PC-3 (cell line): ENCODE measurements around the gene SYCN. TPM values are rescaled to one million over a fixed set of nuclear protein-coding genes. Genes with fewer than 3 reads are reported as not detected.

Experiments used
- ATAC-seq: fragments of 200-7000 bp; cut with Tn5 transposase; 2 replicates; pipeline ENCODE4 v1.9.1; 2020; ENCODE audit warnings: mild to moderate bottlenecking, moderate library complexity
- BruUV-seq: library from RNA; stranded (reverse); fragments of 400-500 nt; replicated peaks from 2 replicates; lab custom pipeline; 2021; lab: Mats Ljungman, UMichigan
- CTCF ChIA-PET: fragments of 300-600 bp; sonication (Branson Sonifier 250); formaldehyde crosslinking; loops from one replicate; lab custom pipeline; 2022; ENCODE audit warnings: antibody characterized with exemption; lab: Charles Lee
- POLR2A ChIA-PET: fragments of 300-600 bp; sonication (Branson Sonifier 250); formaldehyde crosslinking; loops from one replicate; lab custom pipeline; 2022; ENCODE audit warnings: antibody characterized with exemption; ENCODE audit not compliant: unreplicated experiment; lab: Charles Lee
- DNase-seq: peaks from one replicate; pipeline ENCODE4 v3.0.0-alpha.2; 2015
- H2AFZ ChIP-seq: fragments of 300-600 bp; sonication (generic); 2 replicates; pipeline ENCODE4 v1.6.0; 2016; ENCODE audit warnings: antibody characterized with exemption, low read length
- H3F3A ChIP-seq: fragments of 300-600 bp; sonication (generic); one replicate; pipeline ENCODE4 v1.6.0; 2017; ENCODE audit warnings: antibody characterized with exemption, low read length, control low read depth, mild to moderate bottlenecking; ENCODE audit not compliant: unreplicated experiment
- H3K27ac ChIP-seq: fragments of 300-600 bp; sonication (generic); 2 replicates; pipeline ENCODE4 v1.5.1; 2016; ENCODE audit warnings: mild to moderate bottlenecking, low read length
- H3K27me3 ChIP-seq: fragments of 300-600 bp; sonication (generic); 2 replicates; pipeline ENCODE4 v1.6.1; 2016; ENCODE audit warnings: low read length, mixed read lengths
- H3K36me3 ChIP-seq: fragments of 300-600 bp; sonication (generic); 2 replicates; pipeline ENCODE4 v1.6.1; 2016; ENCODE audit warnings: low read depth, mixed run types, low read length, mixed read lengths
- H3K4me1 ChIP-seq: fragments of 300-600 bp; sonication (generic); 2 replicates; pipeline ENCODE4 v1.5.1; 2016; ENCODE audit warnings: low read length; ENCODE audit not compliant: insufficient read depth
- H3K4me2 ChIP-seq: fragments of 300-600 bp; sonication (generic); 2 replicates; pipeline ENCODE4 v1.6.0; 2016; ENCODE audit warnings: low read length
- H3K4me3 ChIP-seq: fragments of 300-600 bp; sonication (generic); 2 replicates; pipeline ENCODE4 v1.5.1; 2016; ENCODE audit warnings: mild to moderate bottlenecking, low read length, mixed read lengths
- H3K79me2 ChIP-seq: fragments of 300-600 bp; sonication (generic); 2 replicates; pipeline ENCODE4 v1.6.1; 2017; ENCODE audit warnings: low read length, mixed read lengths
- H3K9ac ChIP-seq: fragments of 300-600 bp; sonication (generic); 2 replicates; pipeline ENCODE4 v1.6.0; 2016; ENCODE audit warnings: mild to moderate bottlenecking, low read length
- H3K9me2 ChIP-seq: fragments of 300-600 bp; sonication (generic); replicated peaks from 2 replicates; pipeline ENCODE4 v1.6.1; 2016; ENCODE audit warnings: mixed run types, low read length, mixed read lengths
- H3K9me3 ChIP-seq: fragments of 300-600 bp; sonication (generic); 2 replicates; pipeline ENCODE4 v1.6.1; 2016; ENCODE audit warnings: low read length, mixed read lengths
- H4K20me1 ChIP-seq: fragments of 300-600 bp; sonication (generic); 2 replicates; pipeline ENCODE4 v1.6.1; 2016; ENCODE audit warnings: low read length, mixed read lengths
- CTCF ChIP-seq: fragments of 300-600 bp; sonication (generic); conservative IDR thresholded peaks from 2 replicates; pipeline ENCODE4 v1.5.1; 2017; ENCODE audit warnings: antibody characterized with exemption, low read depth, mild to moderate bottlenecking, low read length
- EZH2 ChIP-seq: fragments of 300-600 bp; sonication (generic); IDR thresholded peaks from one replicate; pipeline ENCODE4 v1.6.1; 2017; ENCODE audit warnings: antibody characterized with exemption, mild to moderate bottlenecking, low read length; ENCODE audit not compliant: unreplicated experiment
- EZH2phosphoT487 ChIP-seq: fragments of 300-600 bp; sonication (generic); IDR thresholded peaks from 2 replicates; pipeline ENCODE4 v1.6.1; 2018; ENCODE audit warnings: mild to moderate bottlenecking, antibody characterized with exemption, low read length, borderline replicate concordance
- intact Hi-C: fragments of 100-400 bp; cut with micrococcal nuclease; formaldehyde crosslinking; loops from 2 replicates; pipeline ENCODE4 v1.9.0; 2023
- total RNA-seq: library from RNA; depleted of rRNA; stranded (reverse); fragments of >200 nt; gene quantifications from 2 replicates; pipeline ENCODE4 v1.2.3, GENCODE V29; 2014

SYCN gene
- total RNA-seq, 1 experiment from 2014 or later, result not detected

GRCh38 chr19:39174558-39175544 lies 29.2 kb downstream of the SYCN start:
- POLR2A ChIA-PET, result no interaction called here
- Histone ChIP-seq H2AFZ (no peak overlapping the region), H3K36me3 (no peaks in the 10 kb centered on the region), H3K9ac (no peak overlapping the region), H3K9me3 (no peaks in the 10 kb centered on the region), H3K4me1 (no peaks in the 10 kb centered on the region), H3K27me3 (no peaks in the 10 kb centered on the region), H3K27ac (no peak overlapping the region), H3K79me2 (no peaks in the 10 kb centered on the region), H3F3A (no peaks in the 10 kb centered on the region), H3K9me2 (no peaks in the 10 kb centered on the region), H3K4me2 (no peak overlapping the region), H3K4me3 (no peak overlapping the region), H4K20me1 (no peaks in the 10 kb centered on the region)
- no peak for ATAC-seq
- intact Hi-C loops, result no loop called here
- DNase-seq, result no peak
- no TSS peak for BruUV-seq
- TF ChIP-seq CTCF, result no peak
- TF ChIP-seq EZH2, result no peak
- TF ChIP-seq EZH2phosphoT487, result no peak
- CTCF ChIA-PET, result no interaction called here

GRCh38 chr19:39174142-39174541 lies 29.9 kb downstream of the SYCN start:
- ChIA-PET POLR2A (no interaction called here), CTCF (no interaction called here)
- no TSS peak for BruUV-seq
- Histone ChIP-seq H3K4me2 (no peak overlapping the region), H2AFZ (no peak overlapping the region), H3K36me3 (no peaks in the 10 kb centered on the region), H3K4me1 (no peaks in the 10 kb centered on the region), H3K9me2 (no peaks in the 10 kb centered on the region), H3K9ac (no peak overlapping the region), H3F3A (no peaks in the 10 kb centered on the region), H3K4me3 (no peak overlapping the region), H4K20me1 (no peaks in the 10 kb centered on the region), H3K27me3 (no peaks in the 10 kb centered on the region), H3K9me3 (no peaks in the 10 kb centered on the region), H3K79me2 (no peaks in the 10 kb centered on the region), H3K27ac (no peak overlapping the region)
- intact Hi-C loops, result no loop called here
- TF ChIP-seq EZH2phosphoT487 (no peak), CTCF (no peak), EZH2 (no peak)
- DNase-seq (no peak), ATAC-seq (no peak)

- Histone ChIP-seq H3F3A (no peaks in the 10 kb centered on the region), H3K27me3 (no peaks in the 10 kb centered on the region)
- POLR2A ChIA-PET, result no interaction called here
These were observed 30.5 kb downstream of the SYCN start for GRCh38 chr19:39173502-39173991.

More at GRCh38 chr19:39173502-39173991, 30.5 kb downstream of the SYCN start:
- Histone ChIP-seq H3K9me2 (no peaks in the 10 kb centered on the region), H4K20me1 (no peaks in the 10 kb centered on the region), H3K27ac (no peak overlapping the region), H3K9ac (no peak overlapping the region), H3K4me2 (no peak overlapping the region), H2AFZ (no peak overlapping the region), H3K79me2 (0 out of 2 replicates have a peak, but pooled peaks cover 3% of the 10 kb centered on the region), H3K36me3 (no peaks in the 10 kb centered on the region), H3K9me3 (no peaks in the 10 kb centered on the region), H3K4me1 (no peaks in the 10 kb centered on the region), H3K4me3 (no peak overlapping the region)
- intact Hi-C loops, result no loop called here
- ATAC-seq (no peak), DNase-seq (no peak)
- BruUV-seq, result no TSS peak
- CTCF ChIA-PET, result no interaction called here
- TF ChIP-seq CTCF (no peak), EZH2 (no peak), EZH2phosphoT487 (no peak)
